ENCODE results near the gene TBL1XR1. TPM values are rescaled to one million over a fixed set of nuclear protein-coding genes. Genes with fewer than 3 reads are reported as not detected.

TBL1XR1 gene
- total and polyA plus RNA-seq, 2 of the 4 experiments (the other 2 are of a cell fraction): 25.2 to 170 TPM

DNA sequence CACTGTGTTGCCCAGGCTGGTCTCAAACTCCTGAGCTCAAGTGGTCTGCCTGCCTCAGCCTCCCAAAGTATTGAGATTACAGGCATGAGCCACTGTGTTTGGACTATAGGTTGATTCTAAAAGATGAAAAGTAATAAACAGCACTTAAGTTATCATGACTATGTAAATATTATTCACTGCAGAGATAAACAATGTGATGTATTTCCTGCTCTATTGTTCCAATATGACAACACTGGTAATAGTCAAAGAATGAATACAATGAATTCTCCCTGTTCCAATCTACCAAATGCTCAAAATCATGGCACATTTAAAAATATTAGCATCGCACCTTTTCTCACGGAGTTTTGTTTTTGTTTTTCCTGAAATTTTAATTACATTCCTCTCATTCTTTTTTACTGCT, 36.8 kb upstream of the TBL1XR1 start:
- Histone ChIP-seq H3K27ac (ENCODE audit: insufficient read depth, low read length) (no peak overlapping the region; the same call in 1 of the 2 replicates), H3K23ac (ENCODE audit: low read depth, low read length) (no peak overlapping the region), H3K14ac (replicated peaks; ENCODE audit: low read depth, low read length) (no peak overlapping the region), H3K4me1 (ENCODE audit: control insufficient read depth, insufficient read depth, low read length) (no peaks in the 10 kb centered on the region), H4K20me1 (ENCODE audit: insufficient read depth, low read length) (no peaks in the 10 kb centered on the region), H3K9me3 (ENCODE audit: control insufficient read depth, insufficient read depth, low read length) (no peaks in the 10 kb centered on the region), H3K9me1 (ENCODE audit: insufficient read depth, low read length) (no peaks in the 10 kb centered on the region), H3K79me1 (ENCODE audit: low read depth in 1 of 2, low read length in 2 of 2) (no peaks in the 10 kb centered on the region), H2AFZ (replicated peaks; ENCODE audit: low read length, poor library complexity) (no peak overlapping the region), H2BK5ac (ENCODE audit: low read depth, low read length, poor library complexity, severe bottlenecking) (no peak overlapping the region), H3K9ac (ENCODE audit: low read depth, low read length) (no peak overlapping the region), H3K4ac (ENCODE audit: low read depth, low read length) (no peak overlapping the region), H4K8ac (ENCODE audit: low read depth in 2 of 2, low read length in 2 of 2) (no peak overlapping the region), H3K18ac (ENCODE audit: low read depth, low read length) (no peak overlapping the region), H4K5ac (ENCODE audit: low read depth, low read length) (no peak overlapping the region), H3K36me3 (ENCODE audit: control insufficient read depth, insufficient read depth, low read length) (no peaks in the 10 kb centered on the region), H3K56ac (ENCODE audit: extremely low read depth, insufficient read depth, low read length) (no peak overlapping the region), H2BK120ac (ENCODE audit: low read depth, low read length) (no peak overlapping the region), H4K91ac (ENCODE audit: insufficient read depth, low read depth, low read length) (no peak overlapping the region), H2AK5ac (ENCODE audit: low read depth, low read length) (no peak overlapping the region), H3K4me2 (ENCODE audit: low read depth, low read length) (no peak overlapping the region), H2BK15ac (ENCODE audit: low read depth, low read length) (no peak overlapping the region), H3K4me3 (ENCODE audit: insufficient read depth, low read depth, low read length) (no peak overlapping the region), H2BK20ac (ENCODE audit: low read depth, low read length) (no peak overlapping the region), H3K27me3 (ENCODE audit: control insufficient read depth, insufficient read depth, low read length) (no peaks in the 10 kb centered on the region), H2AK9ac (replicated peaks; ENCODE audit: low read depth, low read length, poor library complexity) (no peak overlapping the region)
- DNase-seq (peak; percentile 55), ATAC-seq (ENCODE audit: low read depth) (peak; percentile 60)
- POLR2A ChIA-PET (ENCODE audit: unreplicated experiment): interaction anchor here (0.6 kb wide), 1 partner anchor 18 kb away, joined by 3 read pairs; no protein-coding TSS in a partner anchor
- WGBS, 2 experiments (ENCODE audit: extremely low coverage in 2 of 2, insufficient read length in 1 of 2): no CpG with 5 or more reads among the region's 2 CpGs
- in situ Hi-C loops (cut with MboI; ENCODE audit: low sequenced_read_pairs): no loop called here
- CTCF ChIA-PET: no interaction called here
- TF ChIP-seq SMC3 (IDR thresholded peaks at IDR 0.05; ENCODE audit: low read depth, low read length): no peak
- no peak for TF ChIP-seq RAD21 (IDR thresholded peaks at IDR 0.05; ENCODE audit: low read length)
- no TSS peak for BruUV-seq (replicated peaks)
- dilution Hi-C loops (cut with HindIII; ENCODE audit: low sequenced_read_pairs, unreplicated experiment): no loop called here
- intact Hi-C loops (cut with micrococcal nuclease): no loop called here

All from IMR-90 (cell line).